HG03103 (cell line): Measurements from ENCODE around the gene SUGP1.

Source experiments
- ATAC-seq: cut with Tn5 transposase; IDR thresholded peaks from one replicate; pipeline ENCODE4 v1.9.1; 2021; ENCODE audit warnings: low read depth; ENCODE audit not compliant: unreplicated experiment

SUGP1 gene

DNA sequence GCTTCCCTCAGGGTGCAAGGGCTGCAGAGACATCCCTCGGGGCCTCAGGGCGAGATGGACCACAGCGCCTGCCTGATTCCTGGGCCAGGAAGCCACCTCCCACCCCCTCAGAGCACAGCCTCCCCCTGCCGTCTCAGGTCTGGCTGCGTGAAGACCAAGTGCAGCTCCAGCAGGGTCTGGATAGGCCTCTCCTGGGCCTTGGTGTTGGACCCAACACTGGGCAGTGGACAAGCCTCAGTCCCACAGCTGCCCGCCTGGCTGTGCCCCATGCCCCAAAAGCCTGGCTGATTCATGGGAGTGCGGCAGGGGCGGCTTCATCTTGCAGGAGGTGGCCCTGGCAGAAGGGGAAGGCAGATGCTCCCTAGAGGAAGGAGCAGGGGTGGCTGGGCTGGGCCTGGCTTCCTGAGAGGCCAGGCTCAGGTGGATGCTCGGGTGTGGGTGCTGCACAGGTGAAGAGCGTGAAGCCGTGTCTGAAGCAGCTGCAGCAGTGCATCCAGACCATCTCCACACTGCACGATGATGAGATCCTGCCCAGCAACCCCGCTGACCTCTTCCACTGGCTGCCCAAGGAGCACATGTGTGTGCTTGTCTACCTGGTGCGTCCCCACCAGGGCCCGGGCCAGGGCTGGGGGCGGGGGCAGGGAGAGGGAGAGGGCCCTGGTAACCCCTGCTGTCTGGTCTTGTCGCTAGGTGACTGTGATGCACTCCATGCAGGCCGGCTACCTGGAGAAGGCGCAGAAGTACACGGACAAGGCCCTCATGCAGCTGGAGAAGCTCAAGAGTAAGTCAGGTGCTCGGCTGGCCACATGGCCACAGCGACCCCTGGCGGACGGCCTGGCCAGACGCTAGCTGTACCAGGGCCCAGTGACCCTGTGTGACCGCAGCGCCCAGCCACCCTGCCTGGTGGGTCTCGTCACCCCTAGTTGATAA lies 22.0 kb upstream of the SUGP1 start:
- no peak for ATAC-seq

DNA sequence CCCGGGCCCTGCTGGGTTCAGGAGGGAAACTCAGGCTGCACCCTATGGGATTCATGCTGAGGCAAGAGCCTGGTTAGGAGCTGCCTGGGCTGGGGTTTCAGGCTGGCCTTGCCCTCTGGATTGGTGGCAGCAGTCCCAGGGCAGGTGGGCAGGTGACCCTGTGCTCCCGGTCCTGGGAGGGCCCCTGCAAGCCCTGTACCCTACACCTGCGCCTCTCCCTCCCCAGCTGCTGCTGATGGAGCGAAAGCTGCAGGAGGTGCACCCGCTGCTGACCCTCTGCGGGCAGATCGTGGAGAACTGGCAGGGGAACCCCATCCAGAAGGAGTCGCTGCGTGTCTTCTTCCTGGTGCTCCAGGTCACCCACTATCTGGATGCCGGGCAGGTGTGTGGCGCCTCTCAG lies 20.7 kb upstream of the SUGP1 start:
- no peak for ATAC-seq

DNA sequence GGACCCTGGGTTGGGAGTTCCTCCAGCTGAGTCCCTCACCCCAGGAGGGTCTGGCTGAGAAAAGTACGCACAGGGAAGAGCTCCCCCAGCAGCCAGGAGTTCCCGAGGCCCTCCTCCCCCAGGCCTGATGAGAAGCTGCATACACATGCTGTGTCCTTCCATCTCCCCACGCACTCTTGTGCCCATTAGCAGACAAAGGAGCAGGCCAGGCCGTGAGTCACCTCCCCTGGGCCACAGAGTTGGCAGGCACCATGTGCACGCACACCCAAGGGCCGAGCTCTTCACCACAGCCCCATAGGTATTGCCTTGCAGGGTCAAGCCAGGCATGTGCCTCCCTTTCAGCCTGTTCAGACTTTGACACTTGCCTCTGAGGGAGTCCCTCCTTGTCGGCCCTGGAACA lies 17.8 kb upstream of the SUGP1 start:
- ATAC-seq = no peak

DNA sequence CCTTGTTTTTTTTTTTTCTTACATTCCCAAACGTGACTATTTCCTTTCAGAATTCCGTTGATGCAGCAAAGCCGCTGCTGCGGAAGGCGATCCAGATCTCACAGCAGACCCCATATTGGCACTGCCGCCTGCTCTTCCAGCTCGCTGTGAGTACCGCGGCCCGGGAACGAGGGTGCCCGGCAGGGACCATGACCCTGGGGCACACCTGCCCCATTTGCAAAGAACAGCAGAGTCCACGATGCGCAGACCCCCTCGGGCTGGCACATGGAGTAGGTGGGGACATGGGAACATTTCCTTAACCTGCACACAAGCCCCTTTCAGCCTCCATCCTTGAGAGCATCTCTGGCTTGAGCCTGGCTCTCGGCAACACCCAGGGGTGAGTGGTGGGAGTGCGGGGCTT lies 16.8 kb upstream of the SUGP1 start:
- ATAC-seq = no peak

DNA sequence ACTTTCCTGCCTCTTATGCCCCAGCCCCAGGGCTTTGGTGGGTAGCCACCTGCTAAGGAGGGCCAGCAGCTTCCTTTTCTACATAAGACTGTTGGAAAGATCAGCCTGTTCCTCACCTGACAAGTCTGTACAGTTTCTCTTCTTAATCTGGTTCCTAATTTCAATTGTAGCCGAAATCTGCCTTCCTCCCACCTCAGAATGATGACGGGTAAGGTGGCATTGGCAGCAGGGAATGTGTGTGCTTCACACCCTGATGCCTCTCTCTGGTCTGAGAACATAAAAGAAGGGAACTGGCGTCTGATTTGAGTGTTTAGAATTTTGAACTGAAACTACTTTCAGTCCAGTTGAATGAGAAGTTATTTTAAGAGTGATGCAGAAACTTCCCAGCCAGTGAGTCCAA lies 16.3 kb upstream of the SUGP1 start:
- ATAC-seq = no peak

DNA sequence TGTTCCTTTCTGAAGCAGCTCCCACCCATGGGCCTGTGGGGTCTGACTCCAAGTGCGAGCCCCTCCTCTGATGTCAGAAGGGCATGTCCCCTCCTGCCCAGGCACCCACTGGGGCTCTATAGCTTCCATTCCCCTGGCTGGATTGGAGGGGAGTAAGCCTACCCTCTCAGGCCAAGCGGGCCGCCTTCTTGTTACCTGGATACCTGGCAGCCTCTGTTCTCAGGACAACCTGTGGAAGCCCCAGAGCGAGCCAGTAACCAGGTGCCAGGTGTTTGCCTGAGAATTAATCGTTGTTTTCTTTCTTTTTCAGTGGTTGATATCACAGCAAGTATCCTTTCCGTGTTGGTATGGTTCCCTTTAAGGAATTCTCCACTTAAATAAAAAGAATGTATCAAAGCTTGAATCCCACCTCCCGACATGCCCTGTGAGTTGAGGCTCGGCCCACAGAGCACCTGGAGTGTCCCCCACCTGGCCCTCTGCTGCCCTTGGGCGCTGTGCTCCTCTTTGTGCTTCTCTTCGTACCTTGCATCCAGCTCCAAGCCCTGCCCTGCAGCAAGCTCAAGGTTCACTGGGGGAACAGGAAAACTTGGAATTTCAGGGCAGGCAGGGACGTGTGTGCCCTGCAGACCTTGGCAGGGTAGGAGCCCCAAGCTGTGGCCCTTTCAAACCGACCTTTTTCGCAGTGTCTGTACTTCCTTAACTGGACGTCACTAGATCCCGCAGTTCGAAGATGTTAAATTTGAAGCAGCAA lies 15.3 kb upstream of the SUGP1 start:
- ATAC-seq = no peak

DNA sequence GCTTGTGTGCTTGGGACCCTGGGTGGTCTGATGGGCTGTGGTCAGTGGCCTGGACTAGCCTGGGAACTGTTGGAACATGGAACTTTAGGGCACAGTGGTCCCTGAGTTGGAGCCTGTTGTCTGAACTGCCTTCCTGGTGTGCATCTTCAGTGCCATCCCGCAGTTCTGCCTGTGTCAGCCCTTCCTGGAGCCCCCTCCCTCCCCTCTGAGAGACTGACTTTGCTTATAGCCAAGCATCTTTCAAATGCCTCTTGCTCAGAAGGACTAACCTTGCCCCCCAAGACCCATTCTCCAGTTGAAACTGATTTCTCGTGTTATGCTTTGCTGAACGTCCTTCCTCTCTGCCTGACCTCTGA lies 14.7 kb upstream of the SUGP1 start:
- no peak for ATAC-seq

DNA sequence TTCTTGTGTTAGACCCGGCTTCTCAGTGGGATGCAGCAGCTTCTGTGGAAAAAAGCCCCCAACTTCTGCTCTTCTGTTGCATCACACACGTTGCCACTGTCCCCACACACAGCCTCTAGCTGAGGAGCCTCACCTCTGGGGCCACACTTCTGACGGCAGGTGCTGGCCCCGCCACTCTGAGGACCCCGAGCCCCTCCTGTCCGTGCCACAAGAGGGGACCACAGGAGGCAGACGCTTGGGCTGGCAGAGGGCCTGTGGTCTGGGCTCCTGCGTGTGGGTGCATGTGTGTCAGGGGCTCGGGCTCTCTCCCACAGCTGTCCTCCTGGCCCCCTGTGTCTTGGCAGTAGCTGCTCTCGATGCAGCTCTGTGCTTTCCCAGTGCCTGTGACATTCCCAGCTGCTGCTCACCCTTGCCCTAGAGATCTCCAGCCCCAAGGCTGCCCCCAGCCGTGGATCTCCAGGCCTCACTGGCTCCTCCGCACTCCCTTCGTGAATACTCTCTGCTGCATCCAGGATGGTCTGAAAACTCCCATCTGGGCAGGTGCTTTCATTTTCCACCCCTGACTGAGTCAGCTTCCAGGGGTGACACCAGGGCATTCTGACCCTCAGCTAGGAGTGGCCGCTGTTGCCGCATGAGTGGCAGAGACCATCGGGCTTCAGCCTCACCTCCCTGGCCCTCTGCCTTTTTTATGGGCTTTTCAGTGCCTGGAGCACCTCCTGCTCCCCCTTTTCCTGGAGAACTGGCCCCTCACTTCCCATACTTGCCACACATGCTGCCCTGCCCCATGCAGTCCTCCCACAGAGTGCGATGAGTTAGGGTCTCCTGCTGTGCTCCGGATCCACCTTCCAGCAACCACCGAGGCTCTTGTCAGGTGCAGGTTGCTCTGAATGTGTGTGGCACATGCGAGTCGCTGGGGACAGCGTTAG lies 14.0 kb upstream of the SUGP1 start:
- ATAC-seq = no peak

DNA sequence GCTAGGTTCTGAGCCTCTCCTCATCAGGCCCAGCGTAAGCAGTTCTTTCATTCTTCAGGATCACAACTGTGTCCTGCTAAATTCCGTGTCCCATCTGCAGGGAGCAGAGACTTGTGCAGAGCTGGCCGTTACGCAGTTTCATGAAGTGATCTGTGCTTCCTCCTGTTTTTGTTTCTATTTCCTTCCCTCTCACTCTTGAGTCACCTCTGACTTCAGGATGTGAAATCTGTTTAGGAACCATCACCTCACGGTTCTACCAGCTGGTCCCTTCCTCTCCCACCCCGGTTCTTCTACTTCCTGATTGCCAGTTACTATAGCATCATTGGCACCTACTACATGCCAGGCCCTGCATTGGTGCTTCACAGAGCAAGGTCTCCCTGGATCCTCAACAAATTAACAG lies 8.8 kb upstream of the SUGP1 start:
- ATAC-seq = no peak

DNA sequence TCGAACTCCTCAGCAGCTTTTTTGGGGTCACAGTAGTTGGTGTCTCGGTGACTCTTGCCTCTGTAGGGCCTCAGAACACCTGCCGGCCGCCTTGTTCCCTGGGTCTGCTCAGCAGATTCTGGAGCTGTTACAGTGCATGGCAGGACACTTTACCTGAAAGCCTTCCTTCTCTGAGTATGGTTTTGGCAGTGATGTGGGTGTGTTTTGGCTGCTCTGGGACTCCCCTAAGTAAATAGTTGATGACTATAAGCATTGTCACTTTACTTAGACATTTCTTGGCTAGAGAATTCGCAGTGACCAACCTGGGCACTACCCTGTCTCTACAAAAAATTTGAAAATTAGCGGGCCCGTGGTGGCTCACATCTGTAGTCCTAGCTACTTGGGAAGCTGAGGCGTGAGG lies 7.4 kb upstream of the SUGP1 start:
- no peak for ATAC-seq

DNA sequence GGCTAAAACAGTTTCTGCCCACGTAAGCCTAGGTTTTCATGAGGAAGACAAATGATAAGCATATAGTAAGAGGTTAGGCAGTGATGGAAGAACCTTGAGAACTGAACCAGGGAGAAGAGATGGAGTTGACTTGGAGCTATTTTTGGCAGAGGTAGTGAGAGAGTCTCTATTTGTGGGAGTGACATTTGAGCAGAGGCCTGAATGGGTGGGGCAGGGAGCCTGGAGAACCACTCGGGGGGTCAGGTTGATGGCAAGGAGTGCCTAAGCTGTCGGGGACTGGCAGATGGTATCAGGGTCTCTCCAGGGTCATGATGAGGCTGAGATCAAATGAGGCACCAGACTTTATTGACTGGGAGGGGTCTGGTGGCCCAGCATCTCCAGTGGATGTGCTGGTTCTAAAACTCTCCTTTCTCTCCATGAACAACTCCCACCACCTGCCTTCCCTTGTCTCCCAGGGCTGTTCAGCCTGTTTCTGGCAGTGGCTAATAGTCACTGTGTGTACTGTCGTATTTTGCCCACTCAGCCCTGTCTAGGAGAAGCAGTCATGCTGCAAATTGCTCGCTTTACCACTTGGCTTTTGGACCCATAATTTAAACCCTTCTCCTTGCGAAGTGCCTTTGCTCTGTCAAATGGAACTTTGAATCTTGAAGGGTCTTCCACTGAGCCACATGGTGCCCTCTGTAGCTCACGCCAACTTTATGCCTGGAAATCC lies 3.9 kb upstream of the SUGP1 start:
- ATAC-seq = no peak

DNA sequence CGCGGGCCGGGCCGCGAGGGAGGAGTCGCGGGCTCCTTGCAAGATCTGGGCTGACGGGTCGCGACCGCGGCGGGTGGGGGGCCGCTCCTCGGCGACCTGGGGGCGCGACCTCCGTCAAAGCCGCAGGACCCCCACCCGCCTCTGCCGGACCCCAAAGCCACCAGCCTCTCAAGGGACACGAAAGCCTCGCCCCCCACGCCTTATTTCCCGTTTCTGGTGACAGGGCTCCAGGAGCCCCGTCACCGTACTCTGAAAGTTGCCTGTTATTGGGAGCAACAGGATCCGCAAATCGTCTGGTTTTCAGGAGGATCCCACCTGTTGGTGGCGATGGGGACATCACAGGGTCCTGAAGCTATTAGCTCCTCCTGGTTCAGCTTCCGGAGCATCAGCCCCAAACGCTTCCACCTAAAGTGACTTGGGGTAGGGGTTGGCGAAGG lies 850 bp upstream of the SUGP1 start:
- no peak for ATAC-seq

DNA sequence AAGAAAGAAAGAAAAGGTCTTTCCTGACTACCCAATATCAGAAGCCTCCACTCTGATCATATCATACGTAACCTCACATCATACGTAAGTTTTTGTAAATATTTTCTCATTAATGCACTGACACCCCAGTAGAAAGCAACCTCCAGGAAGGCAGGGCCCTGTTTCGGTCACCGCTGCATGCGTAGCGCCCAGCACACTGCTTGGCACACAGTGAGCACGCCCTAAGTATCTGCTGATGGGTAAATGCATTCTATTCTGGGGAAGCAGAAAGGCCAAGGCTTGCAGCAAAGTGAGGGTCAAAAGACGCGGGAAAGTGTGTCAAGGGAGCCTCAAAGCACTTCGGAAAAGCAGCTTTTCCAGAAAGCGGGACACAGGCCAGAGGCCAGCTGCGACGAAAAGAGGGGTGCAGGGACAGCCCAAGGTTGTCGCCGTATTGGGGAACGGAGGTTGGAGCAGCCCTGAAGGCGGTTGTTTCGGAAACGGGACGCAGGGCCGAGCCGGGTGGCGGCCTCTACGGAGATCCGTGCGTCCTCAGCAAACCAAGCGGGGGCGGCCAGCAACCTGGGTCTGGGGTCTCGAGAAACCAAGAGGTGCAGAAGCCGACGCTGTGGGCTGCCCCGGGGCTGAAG lies 463 bp downstream of the SUGP1 start:
- no peak for ATAC-seq

DNA sequence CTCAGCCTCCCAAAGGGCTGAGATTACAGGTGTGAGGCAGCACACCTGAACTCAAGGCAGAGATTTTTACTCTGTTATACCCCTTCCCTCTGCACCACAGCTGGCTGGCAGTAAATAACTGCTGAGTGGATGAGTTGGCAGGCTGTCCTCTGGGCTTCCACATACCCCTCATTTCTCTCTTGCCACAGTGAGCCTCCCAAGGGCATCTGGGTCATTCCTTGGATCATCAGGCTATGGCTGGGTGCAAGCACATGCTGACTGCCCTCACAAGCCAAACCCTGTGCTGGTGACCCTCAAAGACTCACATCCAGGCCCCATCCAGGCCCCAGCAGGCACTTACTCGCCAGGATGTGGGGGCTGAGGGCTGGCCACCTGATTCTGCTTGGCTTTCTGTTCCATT lies 4.2 kb downstream of the SUGP1 start:
- ATAC-seq = no peak

DNA sequence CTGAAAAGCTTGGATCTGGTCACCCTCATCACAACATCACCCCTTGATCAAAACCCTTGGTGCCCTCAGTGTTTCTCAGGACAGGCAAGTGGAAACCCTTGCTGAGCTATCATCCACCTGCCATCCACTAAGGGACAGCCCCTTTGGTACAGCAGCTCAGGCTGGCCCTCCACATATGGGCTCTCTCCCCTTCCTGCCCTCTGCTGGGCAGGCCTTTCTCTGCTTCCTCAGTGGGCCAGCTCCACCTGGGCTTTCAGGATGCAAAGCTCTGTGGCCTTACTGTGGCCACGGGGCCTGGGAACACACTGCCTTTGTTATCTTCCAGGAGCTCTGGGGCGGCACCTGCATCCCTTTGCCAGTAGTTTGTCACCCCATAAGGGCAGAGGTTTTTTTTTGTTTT lies 4.9 kb downstream of the SUGP1 start:
- no peak for ATAC-seq

DNA sequence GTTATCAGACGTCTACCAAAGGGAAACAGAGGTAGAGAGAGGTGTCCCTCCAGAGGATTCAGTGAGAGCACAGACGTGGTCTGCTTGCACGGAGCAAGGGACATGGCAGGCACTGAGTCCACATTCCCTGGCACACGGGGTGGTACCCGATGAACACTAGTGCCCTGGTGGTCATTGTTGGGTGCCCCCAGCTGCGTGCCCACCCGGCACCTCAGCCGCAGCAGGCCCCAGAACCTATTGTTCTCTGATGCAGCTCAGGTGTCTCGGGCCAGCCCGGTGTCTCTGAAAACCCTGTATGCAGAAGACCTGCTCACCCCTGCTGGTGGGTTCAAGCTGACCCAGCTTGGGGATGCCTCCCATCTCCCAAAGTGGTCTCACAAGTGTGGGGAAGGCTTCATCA lies 11.9 kb downstream of the SUGP1 start:
- no peak for ATAC-seq

DNA sequence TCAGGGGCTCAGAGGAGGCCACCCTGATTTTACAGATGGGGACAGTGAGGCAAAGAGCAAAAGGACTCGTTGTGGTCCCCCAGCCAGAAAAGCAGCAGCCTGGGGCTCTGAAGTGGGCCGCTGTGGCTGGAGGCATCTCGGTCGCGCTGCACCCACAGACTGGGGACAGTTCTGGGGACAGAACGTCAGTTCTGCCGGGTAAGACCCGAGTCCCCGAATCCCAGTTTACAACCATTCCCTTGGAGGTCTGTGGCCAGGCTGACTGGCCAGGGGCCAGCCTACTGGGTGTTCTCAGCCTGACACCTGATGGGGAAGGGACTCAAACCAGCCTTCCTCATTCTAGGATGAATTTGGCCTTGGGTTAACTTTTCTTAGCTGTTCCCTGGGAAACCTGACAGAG lies 14.1 kb downstream of the SUGP1 start:
- ATAC-seq = no peak

DNA sequence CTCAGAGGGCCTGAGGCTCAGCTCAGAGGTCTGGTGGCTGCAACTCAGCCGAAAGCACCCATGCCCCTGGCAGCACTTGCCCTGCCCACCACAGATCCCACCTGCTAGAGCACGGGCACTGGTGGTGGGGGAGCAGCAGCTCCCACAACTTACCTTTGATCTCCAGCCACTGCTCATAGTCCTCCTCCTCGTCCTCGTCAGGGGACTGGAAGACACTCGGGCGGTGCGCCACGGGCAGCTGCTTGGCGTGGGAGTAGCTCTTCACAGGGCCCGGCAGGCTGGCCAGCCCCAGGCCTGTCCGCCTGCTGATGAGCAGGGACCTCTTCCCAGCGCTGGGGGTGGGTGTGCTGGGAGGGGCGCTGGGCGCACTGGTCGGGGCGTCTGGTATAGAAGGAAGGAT lies 14.6 kb downstream of the SUGP1 start:
- no peak for ATAC-seq

DNA sequence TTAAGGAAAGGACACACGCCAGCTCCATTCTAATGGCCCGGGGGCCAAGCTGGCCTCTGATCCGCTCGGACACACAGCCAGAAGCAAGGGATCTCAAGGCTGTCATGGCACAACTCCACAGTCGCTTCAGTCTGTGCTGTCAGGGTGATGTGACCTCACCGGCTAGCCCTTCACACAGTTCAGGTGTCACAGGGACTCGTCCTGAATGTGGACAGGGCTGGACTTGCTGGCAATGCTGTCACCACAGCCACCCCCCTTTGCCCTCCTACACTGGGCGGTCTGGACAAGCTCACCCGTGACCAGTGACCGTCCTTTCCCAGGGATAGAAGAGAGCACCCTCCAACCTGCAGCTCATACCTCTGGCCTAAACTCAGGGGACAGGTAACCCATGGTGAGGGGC lies 15.2 kb downstream of the SUGP1 start:
- no peak for ATAC-seq
